ENCODE data around the gene TBC1D22B. TPM values are rescaled to one million over a fixed set of nuclear protein-coding genes. Genes with fewer than 3 reads are reported as not detected.

The TBC1D22B gene
- total and polyA plus RNA-seq, 2 of the 13 experiments (the other 11 are each of a cell fraction or from before 2014, with no cell fraction given), result 9.7 to 12.9 TPM

DNA sequence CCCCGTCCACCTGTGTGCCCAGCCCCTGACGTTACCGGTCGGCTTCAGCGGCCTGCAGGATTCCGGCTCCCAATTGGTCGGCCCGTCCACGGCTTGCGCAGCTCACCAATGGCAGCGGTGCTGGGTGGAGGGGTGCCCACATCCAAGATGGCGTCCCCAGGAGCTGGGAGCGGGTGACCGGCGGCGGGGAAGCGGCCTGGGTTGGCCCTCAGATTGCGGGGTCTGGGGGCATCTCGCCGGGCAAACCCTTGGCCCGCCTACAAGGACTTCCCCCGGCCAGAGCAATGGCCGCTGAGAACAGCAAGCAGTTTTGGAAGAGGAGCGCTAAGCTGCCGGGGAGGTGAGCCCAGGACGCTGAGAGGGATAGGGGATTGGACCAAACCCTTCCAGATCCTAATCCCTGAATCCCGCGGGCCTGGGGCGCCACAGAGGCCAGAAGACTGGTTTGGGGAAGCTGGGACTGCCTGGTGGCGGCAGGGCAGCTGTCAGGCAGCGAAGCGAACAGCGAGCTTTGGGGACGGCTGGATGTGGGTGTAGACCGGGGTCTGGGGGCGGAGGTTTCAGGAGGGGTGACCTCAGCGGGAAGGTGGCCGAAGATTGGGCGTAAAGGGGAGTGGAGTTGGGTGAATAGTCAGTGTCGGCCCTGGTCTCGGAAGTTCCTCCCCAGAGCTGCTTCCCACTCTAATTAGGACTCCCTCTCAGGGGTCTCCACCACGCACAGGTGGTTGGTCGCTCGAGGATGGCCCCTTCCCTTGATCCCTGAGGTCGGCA is at the start of gene TBC1D22B, which contains the start of gene TMEM217 (continued):
- TF ChIP-seq, protein P1, sequence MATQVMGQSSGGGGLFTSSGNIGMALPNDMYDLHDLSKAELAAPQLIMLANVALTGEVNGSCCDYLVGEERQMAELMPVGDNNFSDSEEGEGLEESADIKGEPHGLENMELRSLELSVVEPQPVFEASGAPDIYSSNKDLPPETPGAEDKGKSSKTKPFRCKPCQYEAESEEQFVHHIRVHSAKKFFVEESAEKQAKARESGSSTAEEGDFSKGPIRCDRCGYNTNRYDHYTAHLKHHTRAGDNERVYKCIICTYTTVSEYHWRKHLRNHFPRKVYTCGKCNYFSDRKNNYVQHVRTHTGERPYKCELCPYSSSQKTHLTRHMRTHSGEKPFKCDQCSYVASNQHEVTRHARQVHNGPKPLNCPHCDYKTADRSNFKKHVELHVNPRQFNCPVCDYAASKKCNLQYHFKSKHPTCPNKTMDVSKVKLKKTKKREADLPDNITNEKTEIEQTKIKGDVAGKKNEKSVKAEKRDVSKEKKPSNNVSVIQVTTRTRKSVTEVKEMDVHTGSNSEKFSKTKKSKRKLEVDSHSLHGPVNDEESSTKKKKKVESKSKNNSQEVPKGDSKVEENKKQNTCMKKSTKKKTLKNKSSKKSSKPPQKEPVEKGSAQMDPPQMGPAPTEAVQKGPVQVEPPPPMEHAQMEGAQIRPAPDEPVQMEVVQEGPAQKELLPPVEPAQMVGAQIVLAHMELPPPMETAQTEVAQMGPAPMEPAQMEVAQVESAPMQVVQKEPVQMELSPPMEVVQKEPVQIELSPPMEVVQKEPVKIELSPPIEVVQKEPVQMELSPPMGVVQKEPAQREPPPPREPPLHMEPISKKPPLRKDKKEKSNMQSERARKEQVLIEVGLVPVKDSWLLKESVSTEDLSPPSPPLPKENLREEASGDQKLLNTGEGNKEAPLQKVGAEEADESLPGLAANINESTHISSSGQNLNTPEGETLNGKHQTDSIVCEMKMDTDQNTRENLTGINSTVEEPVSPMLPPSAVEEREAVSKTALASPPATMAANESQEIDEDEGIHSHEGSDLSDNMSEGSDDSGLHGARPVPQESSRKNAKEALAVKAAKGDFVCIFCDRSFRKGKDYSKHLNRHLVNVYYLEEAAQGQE (IDR thresholded peaks at IDR 0.05; ENCODE audit: borderline replicate concordance in 1 of 2, low read depth in 1 of 2, low read length in 2 of 2), result peak in 1 of 2 experiments; percentile 18; a peak in 1 of 4 replicates
- TF ChIP-seq KLF6 (CRISPR knock-in tag; IDR thresholded peaks at IDR 0.05) (peak; percentile 68; the same call in 1 of the 2 replicates), RFXAP (CRISPR knock-in tag; IDR thresholded peaks at IDR 0.05; ENCODE audit: borderline replicate concordance) (peak; percentile 92; the same call in 1 of the 2 replicates), FOXM1 (CRISPR knock-in tag; IDR thresholded peaks at IDR 0.05) (no peak), ZNF619 (CRISPR knock-in tag; IDR thresholded peaks at IDR 0.05) (no peak; the same call in 1 of the 2 replicates), SP140L (CRISPR knock-in tag; IDR thresholded peaks at IDR 0.05; ENCODE audit: borderline replicate concordance) (no peak), ZNF446 (CRISPR knock-in tag; IDR thresholded peaks at IDR 0.05) (no peak), MAFG (CRISPR knock-in tag; IDR thresholded peaks at IDR 0.05) (no peak), ZNF264 (CRISPR knock-in tag; IDR thresholded peaks at IDR 0.05) (no peak), BORCS8-MEF2B (CRISPR knock-in tag; IDR thresholded peaks at IDR 0.05) (peak; percentile 95), ESRRA (CRISPR knock-in tag; IDR thresholded peaks at IDR 0.05; ENCODE audit: low read depth) (peak; percentile 82), TEAD3 (CRISPR knock-in tag; optimal IDR thresholded peaks at IDR 0.05; ENCODE audit: borderline replicate concordance) (peak; percentile 43), MIER3 (CRISPR knock-in tag; IDR thresholded peaks at IDR 0.05; ENCODE audit: borderline replicate concordance) (peak; percentile 79), ZNF644 (CRISPR knock-in tag; IDR thresholded peaks at IDR 0.05; ENCODE audit: low read depth) (no peak), THYN1 (CRISPR knock-in tag; IDR thresholded peaks at IDR 0.05; ENCODE audit: borderline replicate concordance, low read depth) (no peak), SMAD9 (CRISPR knock-in tag; IDR thresholded peaks at IDR 0.05) (peak; percentile 62; the same call in 1 of the 2 replicates), POLR2A (IDR thresholded peaks at IDR 0.05; ENCODE audit: insufficient read depth in 1 of 2, low read depth in 2 of 2, low read length in 2 of 2) (peak; percentile 66 to 75; a peak in 3 of 4 replicates), ZNF557 (CRISPR knock-in tag; IDR thresholded peaks at IDR 0.05) (no peak), ZNF337 (CRISPR knock-in tag; IDR thresholded peaks at IDR 0.05; ENCODE audit: borderline replicate concordance, low read depth) (peak; percentile 39; the same call in 1 of the 2 replicates)
- TF ChIP-seq, protein P2, sequence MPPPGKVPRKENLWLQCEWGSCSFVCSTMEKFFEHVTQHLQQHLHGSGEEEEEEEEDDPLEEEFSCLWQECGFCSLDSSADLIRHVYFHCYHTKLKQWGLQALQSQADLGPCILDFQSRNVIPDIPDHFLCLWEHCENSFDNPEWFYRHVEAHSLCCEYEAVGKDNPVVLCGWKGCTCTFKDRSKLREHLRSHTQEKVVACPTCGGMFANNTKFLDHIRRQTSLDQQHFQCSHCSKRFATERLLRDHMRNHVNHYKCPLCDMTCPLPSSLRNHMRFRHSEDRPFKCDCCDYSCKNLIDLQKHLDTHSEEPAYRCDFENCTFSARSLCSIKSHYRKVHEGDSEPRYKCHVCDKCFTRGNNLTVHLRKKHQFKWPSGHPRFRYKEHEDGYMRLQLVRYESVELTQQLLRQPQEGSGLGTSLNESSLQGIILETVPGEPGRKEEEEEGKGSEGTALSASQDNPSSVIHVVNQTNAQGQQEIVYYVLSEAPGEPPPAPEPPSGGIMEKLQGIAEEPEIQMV (CRISPR knock-in tag; IDR thresholded peaks at IDR 0.05; ENCODE audit: low read depth), result peak; percentile 47; the same call in 1 of the 2 replicates
- TF ChIP-seq, protein P3, sequence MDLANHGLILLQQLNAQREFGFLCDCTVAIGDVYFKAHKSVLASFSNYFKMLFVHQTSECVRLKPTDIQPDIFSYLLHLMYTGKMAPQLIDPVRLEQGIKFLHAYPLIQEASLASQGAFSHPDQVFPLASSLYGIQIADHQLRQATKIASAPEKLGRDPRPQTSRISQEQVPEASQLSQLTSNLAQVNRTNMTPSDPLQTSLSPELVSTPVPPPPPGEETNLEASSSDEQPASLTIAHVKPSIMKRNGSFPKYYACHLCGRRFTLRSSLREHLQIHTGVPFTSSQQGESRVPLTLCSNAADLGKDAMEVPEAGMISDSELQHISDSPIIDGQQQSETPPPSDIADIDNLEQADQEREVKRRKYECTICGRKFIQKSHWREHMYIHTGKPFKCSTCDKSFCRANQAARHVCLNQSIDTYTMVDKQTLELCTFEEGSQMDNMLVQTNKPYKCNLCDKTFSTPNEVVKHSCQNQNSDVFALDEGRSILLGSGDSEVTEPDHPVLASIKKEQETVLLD (CRISPR knock-in tag; IDR thresholded peaks at IDR 0.05; ENCODE audit: low read depth), result no peak
- TF ChIP-seq, protein P4, sequence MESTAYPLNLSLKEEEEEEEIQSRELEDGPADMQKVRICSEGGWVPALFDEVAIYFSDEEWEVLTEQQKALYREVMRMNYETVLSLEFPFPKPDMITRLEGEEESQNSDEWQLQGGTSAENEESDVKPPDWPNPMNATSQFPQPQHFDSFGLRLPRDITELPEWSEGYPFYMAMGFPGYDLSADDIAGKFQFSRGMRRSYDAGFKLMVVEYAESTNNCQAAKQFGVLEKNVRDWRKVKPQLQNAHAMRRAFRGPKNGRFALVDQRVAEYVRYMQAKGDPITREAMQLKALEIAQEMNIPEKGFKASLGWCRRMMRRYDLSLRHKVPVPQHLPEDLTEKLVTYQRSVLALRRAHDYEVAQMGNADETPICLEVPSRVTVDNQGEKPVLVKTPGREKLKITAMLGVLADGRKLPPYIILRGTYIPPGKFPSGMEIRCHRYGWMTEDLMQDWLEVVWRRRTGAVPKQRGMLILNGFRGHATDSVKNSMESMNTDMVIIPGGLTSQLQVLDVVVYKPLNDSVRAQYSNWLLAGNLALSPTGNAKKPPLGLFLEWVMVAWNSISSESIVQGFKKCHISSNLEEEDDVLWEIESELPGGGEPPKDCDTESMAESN (CRISPR knock-in tag; conservative IDR thresholded peaks at IDR 0.05), result peak; percentile 81

Data from HepG2 (cell line).